Left cardiac atrium (tissue), 4 donors: ENCODE results near the gene PTPRH. TPM values are rescaled to one million over a fixed set of nuclear protein-coding genes. Genes with fewer than 3 reads are reported as not detected.

Experiments used
- ATAC-seq, 2 donors: fragments of 200-7000 bp; cut with Tn5 transposase; one replicate each; pipeline ENCODE4 v1.9.1; 2020; ENCODE audit warnings: mild to moderate bottlenecking in 2 of 2, moderate library complexity in 2 of 2
- DNase-seq: peaks from one replicate; pipeline ENCODE4 v3.0.0-alpha.2; 2020
- intact Hi-C, 2 donors: fragments of 100-400 bp; cut with DNase I; formaldehyde crosslinking; loops; one replicate each; pipeline versions ENCODE4 v1.14.1 to v1.15.1; 2022 to 2023
- microRNA-seq, 2 donors: library from miRNA; unstranded; fragments of <30 nt; microRNA quantifications; one replicate each; pipeline ENCODE4 v1.2.0, GENCODE V29; 2020
- total RNA-seq, 2 donors: library from RNA; stranded (reverse); fragmentation: NEBNext Ultra II Directional; extraction: Animal tissue kit (Norgen Biotek cat#: 25700); gene quantifications; one replicate each; pipeline ENCODE4 v1.2.1, GENCODE V29; 2021
- donor health status: DM: no; HTN: yes; CAD: no.
- donor health status: DM: no; HTN: yes; CAD: no; lungs with severe emphysema.
- donor health status: DM: yes; HTN: yes; CAD: no.
- donor health status: Dilated cardiomyopathy.

The PTPRH gene
- total RNA-seq, 2 donors from 2014 or later, result 0.74 to 1.5 TPM

- peak in 1 of 2 donors; percentile 56 for ATAC-seq
- intact Hi-C loops, result loop anchor here in 1 of 2 donors (10.0 kb wide), 1 partner anchor 268 kb away; no protein-coding TSS in a partner anchor
- no peak for DNase-seq
These were observed 62.5 kb downstream of the PTPRH start for GRCh38 chr19:55146705-55147273.

DNA sequence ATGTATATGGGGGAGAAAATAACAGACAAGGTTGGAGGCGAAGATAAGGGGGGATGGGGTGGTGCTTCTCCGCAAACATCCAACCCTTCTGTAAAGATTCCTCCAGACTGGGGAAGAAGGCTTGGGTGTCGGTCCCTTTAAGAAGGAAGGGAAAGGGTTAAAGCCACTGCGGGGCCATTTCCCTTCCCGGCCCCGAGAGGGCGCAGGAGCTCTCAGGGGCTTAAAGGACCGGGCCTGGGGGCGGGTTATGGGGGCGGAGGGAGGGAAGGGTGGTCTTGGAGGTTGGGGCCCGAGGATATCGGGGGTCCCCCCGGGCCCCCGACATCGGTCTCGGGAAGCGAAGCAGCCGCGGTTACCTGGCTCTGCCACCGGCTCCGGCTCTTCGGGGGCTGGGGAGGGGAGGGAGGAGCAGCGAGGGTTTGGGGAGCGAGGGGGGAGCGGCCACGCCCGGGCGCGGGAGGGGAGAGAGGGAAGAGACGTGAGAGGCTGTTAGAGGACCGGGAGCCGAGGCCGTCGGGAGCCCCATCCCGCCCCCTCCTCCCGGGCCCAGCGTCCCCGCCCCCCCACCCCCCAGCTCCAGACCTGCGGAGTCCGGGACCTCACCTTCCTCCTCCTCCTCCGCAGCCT lies 63.1 kb downstream of the PTPRH start:
- intact Hi-C loops, result loop anchor here in 1 of 2 donors (10.0 kb wide), 1 partner anchor 269 kb away; no protein-coding TSS in a partner anchor
- DNase-seq, result no peak

DNA sequence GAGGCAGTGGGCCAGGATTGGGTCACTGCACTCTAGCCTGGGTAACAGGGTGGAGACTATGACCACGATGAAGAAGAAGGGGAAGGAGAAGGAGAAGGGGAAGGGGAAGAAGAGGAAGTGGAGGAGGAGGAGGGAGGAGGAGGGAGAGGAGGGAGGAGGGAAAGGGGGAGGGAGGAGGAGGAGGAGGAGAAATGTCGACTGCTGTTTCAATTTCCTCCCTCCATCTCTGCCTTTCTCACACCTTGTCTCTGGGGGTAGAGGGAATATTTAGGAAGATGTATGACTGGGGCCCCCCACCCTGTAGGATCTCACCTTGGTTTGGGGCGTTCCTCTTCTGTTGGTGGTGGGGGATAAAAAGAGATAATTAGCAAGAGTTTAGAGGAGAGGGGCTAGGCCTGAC lies 64.1 kb downstream of the PTPRH start:
- DNase-seq (no peak), ATAC-seq (no peak)
- intact Hi-C loops, result loop anchor here in 1 of 2 donors (10.0 kb wide), 1 partner anchor 270 kb away; no protein-coding TSS in a partner anchor

More for the DNA sequence above, 63.1 kb downstream of the PTPRH start:
- peak in 1 of 2 donors; percentile 10 for ATAC-seq

- no peak for ATAC-seq
- intact Hi-C loops, result loop anchor here (2.0 to 10.0 kb wide), 2 partner anchors 273 to 277 kb away; no protein-coding TSS in a partner anchor
- no peak for DNase-seq
These were observed 67.6 kb downstream of the PTPRH start for GRCh38 chr19:55141696-55142095.

DNA sequence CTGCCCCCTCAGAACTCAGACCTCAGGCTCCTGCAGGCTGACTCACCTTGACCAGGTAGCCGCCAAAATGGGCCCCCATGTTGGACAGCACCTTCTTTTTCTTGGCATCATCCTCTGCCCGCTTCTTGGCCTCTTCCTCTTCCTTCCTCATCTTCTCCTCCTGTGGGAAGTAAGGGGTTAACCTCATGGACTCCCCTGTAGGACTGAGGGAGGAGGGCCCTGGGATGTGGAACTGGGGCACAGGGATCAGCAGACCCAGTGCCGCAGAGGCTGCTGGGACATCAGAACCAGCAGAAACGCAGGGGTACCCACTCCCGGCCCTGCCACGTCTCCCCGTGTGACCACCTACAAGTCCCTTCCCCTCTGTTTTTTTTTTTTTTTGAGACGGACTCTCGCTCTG lies 71.4 kb downstream of the PTPRH start:
- no peak for DNase-seq
- ATAC-seq, result no peak
- intact Hi-C loops, result no loop called here

DNA sequence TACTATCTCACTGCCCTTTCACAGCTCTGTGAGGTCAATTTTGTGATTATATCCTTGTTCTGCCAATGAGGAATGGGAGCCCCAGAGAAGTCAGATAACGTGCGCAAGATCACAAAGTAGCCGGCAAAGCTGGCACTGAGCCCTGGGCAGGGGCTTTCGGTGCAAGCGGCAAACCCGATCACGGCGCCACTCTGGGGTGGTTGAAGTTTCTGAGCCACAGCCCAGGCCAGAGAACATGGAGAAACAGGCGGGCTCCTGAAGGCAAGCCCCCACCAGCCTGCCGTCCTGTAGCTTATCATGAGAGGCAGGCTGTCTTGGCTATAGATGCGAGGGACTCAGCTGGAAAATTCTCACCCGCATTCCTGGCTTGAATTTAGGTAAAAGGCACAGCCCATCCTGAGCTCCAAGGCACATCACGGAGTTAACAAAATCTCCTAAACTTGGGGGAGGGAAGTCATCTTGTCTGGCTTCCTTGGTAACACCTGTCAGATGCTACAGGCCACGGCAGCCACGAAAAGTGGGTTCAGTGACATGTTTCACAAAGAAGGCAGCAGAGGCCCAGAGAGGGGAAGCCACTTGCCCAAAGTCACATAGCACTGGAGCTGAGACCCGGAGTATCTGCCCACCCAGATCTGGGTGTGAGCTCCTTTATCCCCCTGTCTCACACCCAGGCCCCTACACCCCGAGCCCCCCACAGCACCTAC lies 72.8 kb downstream of the PTPRH start:
- ATAC-seq (no peak), DNase-seq (no peak)
- intact Hi-C loops, result no loop called here

DNA sequence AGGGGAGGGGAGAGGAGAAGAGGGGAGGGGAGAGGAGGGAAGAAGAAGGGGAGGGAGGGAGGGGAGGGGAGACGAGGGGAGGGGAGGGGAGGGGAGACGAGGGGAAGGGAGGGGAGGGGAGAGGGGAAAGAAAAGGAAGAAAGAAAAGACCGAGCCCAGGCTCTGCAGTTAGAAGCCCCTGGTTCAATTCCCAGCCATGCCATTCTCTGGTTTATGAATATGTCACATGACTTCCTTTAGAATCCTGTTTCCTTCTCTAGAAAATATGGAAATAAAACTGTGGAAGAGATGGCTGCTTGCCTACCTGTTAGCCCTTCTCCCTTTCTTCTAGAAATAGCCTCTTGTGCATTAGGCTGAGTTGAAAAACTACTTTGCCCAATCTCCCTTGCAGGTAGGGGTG lies 74.6 kb downstream of the PTPRH start:
- intact Hi-C loops, result no loop called here
- DNase-seq, result no peak
- no peak for ATAC-seq

- DNase-seq (no peak), ATAC-seq (no peak)
- intact Hi-C loops, result no loop called here
These were observed 75.5 kb downstream of the PTPRH start for GRCh38 chr19:55133639-55134444.

GRCh38 chr19:55132453-55133129 lies 76.7 kb downstream of the PTPRH start:
- intact Hi-C loops, result no loop called here
- no peak for DNase-seq
- ATAC-seq, result no peak

DNA sequence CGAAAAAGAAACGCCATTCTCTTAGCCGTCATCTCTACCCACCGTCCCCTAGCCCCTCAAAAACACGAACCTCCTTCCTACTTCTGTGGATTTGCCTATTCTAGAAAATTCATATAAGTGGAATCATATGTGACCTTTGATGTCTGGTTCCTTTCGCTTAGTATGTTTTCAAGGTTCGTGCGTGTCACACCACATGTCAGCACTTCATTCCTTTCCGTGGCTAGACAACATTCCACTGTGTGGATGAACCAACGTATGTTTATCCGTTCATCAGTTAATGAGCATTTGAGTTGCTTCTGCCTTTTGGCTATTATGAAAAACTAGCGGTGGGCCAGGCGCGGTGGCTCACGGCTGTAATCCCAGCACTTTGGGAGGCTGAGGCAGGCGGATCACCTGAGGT lies 77.9 kb downstream of the PTPRH start:
- DNase-seq (no peak), ATAC-seq (no peak)
- intact Hi-C loops, result no loop called here

Small RNA genes within 50 kb of the gene (microRNA-seq; reads per million reads assigned to microRNA genes)
- 0.40 to 0.54 reads per million in 2 donors for gene MIR6802
- gene MIR6803, result 1.4 to 3.3 reads per million in 2 donors
- gene MIR6804, result 0 reads per million in 2 donors

Other genes starting within 250 kb of the PTPRH start
- under 1 TPM in 1 of 2 donors, not detected in 1; 0.88 TPM for gene NLRP2, start 243.1 kb downstream of the PTPRH start, total RNA-seq
- under 1 TPM; 0.13 to 0.24 TPM for gene GP6, start 171.2 kb downstream of the PTPRH start, total RNA-seq
- 10 to 100 TPM; 33.9 to 41.1 TPM for gene RDH13, start 146.4 kb downstream of the PTPRH start, total RNA-seq
- 1 to 10 TPM; 2.2 to 3.7 TPM for gene EPS8L1, start 133.6 kb downstream of the PTPRH start, total RNA-seq
- 100 to 1,000 TPM; 117 to 193 TPM for gene PPP1R12C, start 91.9 kb downstream of the PTPRH start, total RNA-seq
- 10 to 100 TPM; 13.7 to 25.6 TPM for gene TNNT1, start 60.3 kb downstream of the PTPRH start, total RNA-seq
- gene TNNI3, start 51.8 kb downstream of the PTPRH start, total RNA-seq, result 1,000 to 10,000 TPM; 1,897 to 2,132 TPM
- 1 to 10 TPM in 1 of 2 donors, under 1 TPM in 1; 0.41 to 1.1 TPM for gene DNAAF3, start 42.9 kb downstream of the PTPRH start, total RNA-seq
- gene SYT5, start 29.2 kb downstream of the PTPRH start, total RNA-seq, result not detected
- gene TMEM86B, start 19.3 kb upstream of the PTPRH start, total RNA-seq, result 1 to 10 TPM; 1.2 to 1.4 TPM
- gene PPP6R1, start 49.5 kb upstream of the PTPRH start, total RNA-seq, result 10 to 100 TPM; 37.8 to 42.4 TPM
- gene HSPBP1, start 70.6 kb upstream of the PTPRH start, total RNA-seq, result 10 to 100 TPM; 26.4 to 35.8 TPM
- gene BRSK1, start 74.5 kb upstream of the PTPRH start, total RNA-seq, result 10 to 100 TPM in 1 of 2 donors, 1 to 10 TPM in 1; 9.1 to 19.5 TPM
- 1 to 10 TPM; 3.1 to 3.6 TPM for gene TMEM150B, start 115.8 kb upstream of the PTPRH start, total RNA-seq
- gene KMT5C, start 130.4 kb upstream of the PTPRH start, total RNA-seq, result 1 to 10 TPM; 6.7 to 6.9 TPM
- not detected for gene COX6B2, start 145.2 kb upstream of the PTPRH start, total RNA-seq
- not detected for gene GARIN5B, start 153.8 kb upstream of the PTPRH start, total RNA-seq
- not detected for gene IL11, start 161.0 kb upstream of the PTPRH start, total RNA-seq
- not detected for gene TMEM190, start 167.3 kb upstream of the PTPRH start, total RNA-seq
- under 1 TPM; 0.84 to 0.97 TPM for gene TMEM238, start 174.8 kb upstream of the PTPRH start, total RNA-seq
- gene RPL28, start 176.4 kb upstream of the PTPRH start, total RNA-seq, result 100 to 1,000 TPM; 789 to 866 TPM
- gene UBE2S, start 198.3 kb upstream of the PTPRH start, total RNA-seq, result 10 to 100 TPM; 18.1 to 29.9 TPM
- gene SHISA7, start 233.8 kb upstream of the PTPRH start, total RNA-seq, result not detected